SK-N-MC (cell line): ENCODE results near the gene FHIP2A.
"Not testable (repeated sequence)": the region's sequence is repeated elsewhere in the genome, so short reads cannot be mapped to it uniquely, and the experiment has no call there.

ENCODE experiments used
- DNase-seq: peaks from one replicate; pipeline ENCODE4 v3.0.0-alpha.2; 2011; ENCODE audit warnings: low read depth, low spot score
- H3K27ac ChIP-seq: fragments of 200-600 bp; sonication (generic); 2 replicates; pipeline ENCODE4 v1.5.1; 2016; ENCODE audit warnings: mixed run types
- H3K36me3 ChIP-seq: fragments of 200-600 bp; sonication (generic); 2 replicates; pipeline ENCODE4 v1.6.1; 2017; ENCODE audit warnings: antibody characterized with exemption, low read length, mixed read lengths; ENCODE audit not compliant: insufficient read depth
- H3K4me3 ChIP-seq: fragments of 200-600 bp; sonication (generic); 2 replicates; pipeline ENCODE4 v1.5.1; 2016
- H3K9ac ChIP-seq: fragments of 200-600 bp; sonication (generic); 2 replicates; pipeline ENCODE4 v1.8.0; 2017; ENCODE audit warnings: mixed run types, mixed read lengths; ENCODE audit not compliant: insufficient read length
- H3K9me3 ChIP-seq: fragments of 200-600 bp; sonication (generic); 2 replicates; pipeline ENCODE4 v1.6.1; 2017; ENCODE audit warnings: low read depth, mild to moderate bottlenecking, antibody characterized with exemption, low read length, moderate library complexity, mixed read lengths
- EZH2 ChIP-seq: fragments of 200-600 bp; sonication (generic); IDR thresholded peaks from one replicate; pipeline ENCODE4 v1.6.1; 2017; ENCODE audit warnings: antibody characterized with exemption
- FOXP2 ChIP-seq: optimal IDR thresholded peaks from 2 replicates; pipeline ENCODE3; 2011; ENCODE audit warnings: mild to moderate bottlenecking, moderate library complexity; ENCODE audit not compliant: insufficient read depth; ENCODE audit errors: extremely low read length, control extremely low read depth
- POLR2AphosphoS5 ChIP-seq: IDR thresholded peaks from 2 replicates; pipeline ENCODE4 v1.6.1; 2012; ENCODE audit warnings: mild to moderate bottlenecking, low read depth, low read length, borderline replicate concordance

FHIP2A gene

DNA sequence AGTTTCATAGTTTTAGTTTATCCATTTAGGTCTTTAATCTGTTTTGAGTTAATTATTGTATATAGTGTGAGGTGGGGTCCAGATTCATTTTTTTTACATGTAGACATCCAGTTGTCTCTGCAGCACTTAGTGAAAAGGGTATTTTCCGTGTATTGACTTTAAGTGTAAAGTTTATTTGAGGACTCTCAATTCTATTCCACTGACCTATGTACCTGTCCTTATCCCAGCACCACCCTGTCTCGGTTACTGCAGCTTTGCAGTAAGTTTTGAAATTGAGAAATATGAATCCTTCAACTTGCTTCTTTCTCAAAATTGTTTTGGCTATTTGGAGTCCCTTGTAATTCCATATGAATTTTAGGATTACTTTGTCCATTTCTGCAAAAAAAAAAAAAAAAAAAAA is 29.8 kb downstream of the FHIP2A start:
- no peak overlapping the region for H3K4me3 ChIP-seq
- H3K9me3 ChIP-seq: no peaks in the 10 kb centered on the region
- DNase-seq: no peak
- H3K36me3 ChIP-seq: peaks cover 31% of the 10 kb centered on the region
- no peak overlapping the region for H3K9ac ChIP-seq
- no peak overlapping the region for H3K27ac ChIP-seq
- TF ChIP-seq POLR2AphosphoS5: no peak
- TF ChIP-seq EZH2: no peak
- no peak for TF ChIP-seq FOXP2

GRCh38 chr10:114852197-114852596 is 30.6 kb downstream of the FHIP2A start:
- H3K4me3 ChIP-seq: no peak overlapping the region
- H3K9me3 ChIP-seq: no peaks in the 10 kb centered on the region
- H3K9ac ChIP-seq: no peak overlapping the region
- H3K36me3 ChIP-seq: peaks cover 27% of the 10 kb centered on the region
- no peak overlapping the region for H3K27ac ChIP-seq
- TF ChIP-seq EZH2 (no peak), FOXP2 (no peak), POLR2AphosphoS5 (no peak)
- DNase-seq: no peak

GRCh38 chr10:114854906-114855305 is 33.3 kb downstream of the FHIP2A start:
- TF ChIP-seq POLR2AphosphoS5 (no peak), FOXP2 (no peak), EZH2 (no peak)
- Histone ChIP-seq H3K36me3 (peaks cover 12% of the 10 kb centered on the region), H3K4me3 (no peak overlapping the region)

GRCh38 chr10:114855776-114856543 is 34.4 kb downstream of the FHIP2A start:
- Histone ChIP-seq H3K9ac (no peak overlapping the region), H3K27ac (no peak overlapping the region), H3K36me3 (peaks cover 10% of the 10 kb centered on the region; the same call in 1 of the 2 replicates), H3K4me3 (no peak overlapping the region), H3K9me3 (no peaks in the 10 kb centered on the region)
- no peak for DNase-seq
- TF ChIP-seq FOXP2 (no peak), EZH2 (no peak), POLR2AphosphoS5 (no peak)

More at GRCh38 chr10:114854906-114855305, 33.3 kb downstream of the FHIP2A start:
- H3K9me3 ChIP-seq: no peaks in the 10 kb centered on the region
- no peak overlapping the region for H3K27ac ChIP-seq
- no peak for DNase-seq
- H3K9ac ChIP-seq: no peak overlapping the region

GRCh38 chr10:114856544-114857287 is 35.1 kb downstream of the FHIP2A start:
- Histone ChIP-seq H3K36me3 (peaks cover 15% of the 10 kb centered on the region), H3K9me3 (no peaks in the 10 kb centered on the region), H3K4me3 (no peak overlapping the region), H3K9ac (no peak overlapping the region), H3K27ac (no peak overlapping the region)
- no peak for DNase-seq
- TF ChIP-seq EZH2: no peak
- no peak for TF ChIP-seq POLR2AphosphoS5
- TF ChIP-seq FOXP2: no peak

DNA sequence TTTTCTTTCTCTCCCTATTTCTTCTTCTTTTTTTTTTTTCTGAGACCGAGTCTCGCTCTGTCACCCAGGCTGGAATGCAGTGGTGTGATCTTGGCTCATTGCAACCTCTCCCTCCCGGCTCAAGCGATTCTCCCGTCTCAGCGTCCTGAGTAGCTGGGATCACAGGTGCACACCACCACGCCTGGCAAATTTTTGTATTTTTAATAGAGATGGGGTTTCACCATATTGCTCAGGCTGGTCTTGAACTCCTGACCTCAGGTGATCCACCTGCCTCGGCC is 35.6 kb downstream of the FHIP2A start:
- H3K9me3 ChIP-seq, DNase-seq, H3K9ac ChIP-seq, H3K27ac ChIP-seq, H3K4me3 ChIP-seq: not testable (repeated sequence)
- H3K36me3 ChIP-seq: peaks cover 15% of the 10 kb centered on the region

DNA sequence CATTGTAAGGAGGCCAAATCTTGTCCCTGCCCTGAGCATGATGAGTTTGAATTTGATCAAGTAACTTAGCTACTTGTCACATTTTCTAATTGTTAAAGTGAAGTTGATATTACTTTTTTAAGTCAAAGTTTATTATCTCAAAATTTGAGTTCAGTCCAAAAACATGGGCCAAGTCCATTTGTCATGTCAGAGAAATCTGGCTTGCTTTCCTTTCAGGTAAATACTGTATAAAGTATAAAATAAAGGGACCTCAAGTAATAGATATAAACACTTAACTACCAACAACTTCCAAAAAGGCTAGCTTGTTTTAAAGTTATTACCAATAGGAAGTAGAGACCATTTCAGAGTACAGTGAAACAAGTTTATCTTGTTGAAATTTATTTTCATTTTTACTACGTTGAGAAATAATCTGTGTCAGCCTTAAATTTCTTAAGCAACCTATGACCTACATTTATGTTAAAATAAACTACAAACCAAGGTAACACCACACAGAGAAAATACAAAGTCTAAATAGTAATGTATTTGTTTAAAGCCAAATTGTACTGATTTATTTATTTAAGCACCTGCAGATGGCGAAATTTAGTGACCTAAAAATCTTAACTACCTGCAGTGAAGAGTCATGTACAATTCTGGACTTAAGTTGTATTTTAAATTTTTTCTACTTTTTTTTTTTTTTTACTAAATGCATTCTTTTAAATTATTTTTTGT is 36.5 kb downstream of the FHIP2A start:
- Histone ChIP-seq H3K9ac (no peak overlapping the region), H3K9me3 (no peaks in the 10 kb centered on the region), H3K27ac (no peak overlapping the region), H3K36me3 (peaks cover 15% of the 10 kb centered on the region), H3K4me3 (no peak overlapping the region)
- TF ChIP-seq EZH2 (no peak), POLR2AphosphoS5 (no peak), FOXP2 (no peak)
- no peak for DNase-seq

GRCh38 chr10:114859222-114859621 is 37.6 kb downstream of the FHIP2A start:
- H3K27ac ChIP-seq: no peak overlapping the region
- no peak overlapping the region for H3K4me3 ChIP-seq
- H3K36me3 ChIP-seq: peaks cover 15% of the 10 kb centered on the region
- no peak for DNase-seq
- TF ChIP-seq POLR2AphosphoS5 (no peak), EZH2 (no peak), FOXP2 (no peak)
- no peak overlapping the region for H3K9ac ChIP-seq
- H3K9me3 ChIP-seq: no peaks in the 10 kb centered on the region
